ENCODE data around the gene HEXD. TPM values are rescaled to one million over a fixed set of nuclear protein-coding genes. Genes with fewer than 3 reads are reported as not detected.
"Not testable (repeated sequence)": the region's sequence is repeated elsewhere in the genome, so short reads cannot be mapped to it uniquely, and the experiment has no call there.

Gene HEXD
- total RNA-seq, 1 experiment from 2014 or later: 21.7 TPM

DNA sequence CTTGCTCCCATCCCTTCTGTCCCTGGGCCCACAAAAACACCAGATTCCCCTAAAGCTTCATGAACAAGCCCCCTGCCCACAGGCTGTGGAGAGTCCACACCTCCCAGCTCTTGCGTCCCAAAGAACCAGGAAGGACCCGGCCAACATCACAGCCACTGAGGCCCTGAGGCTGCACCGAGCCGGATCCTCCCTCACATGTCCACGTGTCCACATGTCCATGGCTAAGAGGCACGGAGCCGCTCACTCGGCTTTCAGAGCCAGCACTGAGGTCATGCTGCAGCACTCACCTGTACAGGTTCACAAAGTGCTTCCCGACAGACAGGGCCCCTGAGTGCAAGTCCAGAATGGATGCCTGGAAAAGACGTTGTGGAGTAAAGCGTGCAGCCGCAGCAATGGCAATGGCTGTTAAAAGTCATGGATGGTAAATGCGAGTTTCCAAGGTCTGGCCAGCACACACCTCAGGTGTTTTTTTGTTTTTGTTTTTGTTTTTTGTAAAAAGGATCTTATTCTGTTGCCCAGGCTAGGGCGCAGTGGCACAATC is 11.9 kb upstream of the HEXD start:
- no peak for DNase-seq
- Histone ChIP-seq H3K36me3 (ENCODE audit: insufficient read depth, low read length) (no peaks in the 10 kb centered on the region), H3K4me1 (ENCODE audit: low read length) (no peaks in the 10 kb centered on the region)

DNA sequence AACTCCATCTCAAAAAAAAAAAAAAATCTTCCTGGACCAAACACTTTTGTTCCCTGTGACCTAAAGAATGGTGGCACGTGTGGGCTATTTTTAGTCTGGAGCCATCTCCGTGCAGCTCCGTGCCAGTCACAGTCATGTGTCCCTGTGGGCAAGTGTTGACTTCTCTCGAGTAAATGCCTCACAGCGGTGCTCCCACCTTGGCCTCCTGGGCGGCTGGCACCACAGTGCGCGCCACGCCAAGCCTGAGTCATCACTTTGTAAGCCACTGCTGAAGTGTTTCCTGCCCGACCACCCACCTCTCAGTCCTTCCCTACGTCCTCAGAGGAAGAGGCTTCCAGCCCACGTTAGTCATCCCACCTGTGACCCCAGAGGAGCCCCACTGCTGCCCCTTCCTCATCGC is 10.9 kb upstream of the HEXD start:
- H3K4me1 ChIP-seq (ENCODE audit: low read length): no peaks in the 10 kb centered on the region
- H3K27me3 ChIP-seq (ENCODE audit: low read length): no peaks in the 10 kb centered on the region
- H3K36me3 ChIP-seq (ENCODE audit: insufficient read depth, low read length): no peaks in the 10 kb centered on the region
- no peak overlapping the region for H3K9ac ChIP-seq (ENCODE audit: low read length)
- H3K4me2 ChIP-seq (ENCODE audit: low read depth, low read length, poor library complexity, severe bottlenecking): no peak overlapping the region
- DNase-seq: no peak
- H2AFZ ChIP-seq (ENCODE audit: low read length): no peak overlapping the region
- H3K27ac ChIP-seq (ENCODE audit: low read length): no peak overlapping the region
- no peaks in the 10 kb centered on the region for H3K79me2 ChIP-seq (ENCODE audit: low read length)
- H3K9me2 ChIP-seq (replicated peaks; ENCODE audit: insufficient read depth, low read length): no peaks in the 10 kb centered on the region
- no peak overlapping the region for H3K4me3 ChIP-seq (ENCODE audit: low read length)
- H4K20me1 ChIP-seq (ENCODE audit: insufficient read depth, low read depth, low read length): no peaks in the 10 kb centered on the region
- no peaks in the 10 kb centered on the region for H3K9me3 ChIP-seq (ENCODE audit: low read length)

More for the DNA sequence above, 11.9 kb upstream of the HEXD start:
- H2AFZ ChIP-seq (ENCODE audit: low read length): no peak overlapping the region
- no peak overlapping the region for H3K4me2 ChIP-seq (ENCODE audit: low read depth, low read length, poor library complexity, severe bottlenecking)
- no peaks in the 10 kb centered on the region for H3K79me2 ChIP-seq (ENCODE audit: low read length)
- no peaks in the 10 kb centered on the region for H4K20me1 ChIP-seq (ENCODE audit: insufficient read depth, low read depth, low read length)
- no peak overlapping the region for H3K27ac ChIP-seq (ENCODE audit: low read length)
- no peaks in the 10 kb centered on the region for H3K9me3 ChIP-seq (ENCODE audit: low read length)
- no peak overlapping the region for H3K9ac ChIP-seq (ENCODE audit: low read length)
- no peaks in the 10 kb centered on the region for H3K27me3 ChIP-seq (ENCODE audit: low read length)
- H3K9me2 ChIP-seq (replicated peaks; ENCODE audit: insufficient read depth, low read length): no peaks in the 10 kb centered on the region
- H3K4me3 ChIP-seq (ENCODE audit: low read length): no peak overlapping the region

DNA sequence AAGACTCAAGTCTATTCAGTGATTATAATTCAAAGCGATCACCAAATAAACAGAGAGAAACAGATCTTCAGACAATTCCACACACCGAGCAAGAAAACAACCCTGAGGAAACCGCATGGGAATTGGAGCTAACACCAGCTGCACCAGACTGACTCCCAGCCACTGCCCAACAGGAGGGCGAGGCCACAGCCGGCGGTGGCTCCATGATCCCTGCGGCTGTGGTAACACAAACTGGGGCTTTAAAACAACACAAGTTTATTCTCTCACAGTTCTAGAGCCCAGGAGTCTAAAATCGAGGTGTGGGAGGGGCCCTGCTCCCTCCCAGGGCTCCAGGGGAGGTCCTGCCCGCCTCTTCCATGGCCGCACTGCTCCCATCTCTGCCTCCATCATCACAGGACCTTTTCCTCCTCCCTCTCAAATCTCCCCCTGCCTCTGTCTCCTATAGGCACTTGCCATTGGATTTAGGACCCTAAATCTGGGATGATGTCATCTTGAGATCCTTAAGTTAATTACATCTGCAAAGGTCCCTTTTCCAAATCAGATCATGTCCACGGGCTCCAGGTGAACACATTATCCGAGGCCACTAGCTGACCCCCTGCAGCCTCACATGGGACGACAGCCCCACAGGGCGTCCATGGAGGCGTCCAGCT is 9.7 kb upstream of the HEXD start:
- H3K79me2 ChIP-seq (ENCODE audit: low read length): no peaks in the 10 kb centered on the region
- H3K9ac ChIP-seq (ENCODE audit: low read length): no peak overlapping the region
- no peak overlapping the region for H3K4me3 ChIP-seq (ENCODE audit: low read length)
- no peak overlapping the region for H3K4me2 ChIP-seq (ENCODE audit: low read depth, low read length, poor library complexity, severe bottlenecking)
- no peaks in the 10 kb centered on the region for H3K4me1 ChIP-seq (ENCODE audit: low read length)
- H4K20me1 ChIP-seq (ENCODE audit: insufficient read depth, low read depth, low read length): no peaks in the 10 kb centered on the region
- no peak overlapping the region for H3K27ac ChIP-seq (ENCODE audit: low read length)
- no peaks in the 10 kb centered on the region for H3K9me3 ChIP-seq (ENCODE audit: low read length)
- no peak for DNase-seq
- no peaks in the 10 kb centered on the region for H3K9me2 ChIP-seq (replicated peaks; ENCODE audit: insufficient read depth, low read length)
- H2AFZ ChIP-seq (ENCODE audit: low read length): no peak overlapping the region
- no peaks in the 10 kb centered on the region for H3K27me3 ChIP-seq (ENCODE audit: low read length)
- no peaks in the 10 kb centered on the region for H3K36me3 ChIP-seq (ENCODE audit: insufficient read depth, low read length)

DNA sequence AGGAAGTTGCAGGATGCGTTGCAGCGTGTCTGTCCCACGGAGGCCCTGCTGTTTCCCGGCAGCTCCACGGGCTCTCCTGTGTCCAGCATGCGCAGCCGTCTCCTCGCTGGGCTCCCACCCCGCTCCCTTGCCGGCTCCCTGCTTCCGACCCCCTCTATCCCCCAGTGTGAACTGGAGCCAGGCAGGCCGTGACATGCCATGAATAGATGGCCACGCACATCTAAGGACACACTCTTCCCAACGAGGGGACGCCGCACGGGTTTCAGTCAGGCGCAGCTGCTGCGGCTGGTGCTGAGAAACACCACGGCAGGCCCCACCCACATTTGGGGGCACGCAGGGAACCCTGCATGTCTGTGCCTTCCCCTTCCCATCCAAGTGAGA is 9.2 kb upstream of the HEXD start:
- H3K36me3 ChIP-seq (ENCODE audit: insufficient read depth, low read length): no peaks in the 10 kb centered on the region
- no peaks in the 10 kb centered on the region for H4K20me1 ChIP-seq (ENCODE audit: insufficient read depth, low read depth, low read length)
- H3K4me3 ChIP-seq (ENCODE audit: low read length): no peak overlapping the region
- H3K79me2 ChIP-seq (ENCODE audit: low read length): no peaks in the 10 kb centered on the region
- H3K4me1 ChIP-seq (ENCODE audit: low read length): no peaks in the 10 kb centered on the region
- DNase-seq: no peak
- no peak overlapping the region for H2AFZ ChIP-seq (ENCODE audit: low read length)
- H3K9ac ChIP-seq (ENCODE audit: low read length): no peak overlapping the region
- H3K27ac ChIP-seq (ENCODE audit: low read length): no peak overlapping the region
- no peaks in the 10 kb centered on the region for H3K27me3 ChIP-seq (ENCODE audit: low read length)
- H3K9me2 ChIP-seq (replicated peaks; ENCODE audit: insufficient read depth, low read length): no peaks in the 10 kb centered on the region
- H3K4me2 ChIP-seq (ENCODE audit: low read depth, low read length, poor library complexity, severe bottlenecking): no peak overlapping the region
- H3K9me3 ChIP-seq (ENCODE audit: low read length): no peaks in the 10 kb centered on the region

DNA sequence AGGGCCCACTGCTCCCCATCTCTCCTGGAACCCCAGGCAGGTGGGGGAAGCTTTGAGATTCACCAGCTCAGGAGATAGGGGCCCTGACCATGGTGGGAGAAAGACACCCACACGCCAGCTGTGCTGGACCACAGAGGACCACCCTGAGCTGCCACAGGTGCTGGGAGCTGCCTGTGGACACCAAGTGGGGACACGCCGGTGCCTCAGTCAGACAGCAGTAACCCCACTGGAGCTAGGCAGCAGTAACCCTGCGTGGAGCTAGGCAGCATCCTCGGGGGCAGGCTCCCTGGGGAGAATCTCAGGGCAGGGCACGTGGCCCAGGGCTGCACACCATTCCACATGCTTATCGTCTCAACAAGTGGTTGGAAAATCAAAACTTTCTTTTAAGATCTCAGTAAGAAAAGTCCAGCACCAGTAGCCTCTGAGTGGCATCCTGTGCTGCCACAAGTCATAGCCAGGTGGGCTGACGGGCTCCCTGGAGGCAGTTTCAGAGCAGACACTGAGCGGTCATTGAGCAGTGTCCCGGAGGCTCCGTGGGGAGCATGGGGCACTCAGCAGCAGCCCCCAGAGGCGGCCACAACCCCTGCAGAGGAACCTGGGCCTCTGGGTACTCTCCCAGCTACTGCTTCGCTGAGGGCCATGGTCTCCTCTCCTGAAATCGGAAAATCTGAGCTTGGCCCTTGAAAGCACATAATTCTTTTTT is 8.0 kb upstream of the HEXD start:
- H3K27ac ChIP-seq (ENCODE audit: low read length): no peak overlapping the region

DNA sequence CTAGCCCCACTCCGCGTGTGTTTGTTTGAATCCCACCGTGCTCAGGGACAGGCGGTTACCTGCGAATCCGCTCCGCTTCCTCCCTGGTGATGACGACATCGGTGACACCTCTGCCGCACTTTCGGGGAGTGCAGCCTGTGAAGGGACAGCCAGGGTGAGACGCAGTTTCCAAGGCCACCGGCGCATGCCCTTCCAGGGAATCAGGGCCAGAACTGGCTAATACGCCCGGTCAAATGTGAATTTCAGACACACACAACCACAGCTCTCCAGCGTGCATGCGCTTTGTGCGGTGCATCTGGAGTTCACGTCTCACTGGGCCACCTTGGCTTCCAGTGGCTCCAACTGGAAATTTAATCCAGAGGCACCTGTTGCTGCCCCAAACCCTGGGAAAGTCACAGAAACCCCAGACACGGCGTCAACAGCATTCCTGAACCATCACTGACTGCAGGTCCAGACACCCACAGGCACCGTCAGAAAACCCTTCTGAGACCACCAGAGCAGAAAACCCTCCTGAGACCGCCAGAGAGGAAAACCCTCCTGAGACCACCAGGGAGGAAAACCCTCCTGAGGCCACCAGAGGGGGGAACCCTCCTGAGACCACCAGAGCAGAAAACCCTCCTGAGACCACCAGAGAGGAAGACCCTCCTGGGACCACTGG is 6.6 kb upstream of the HEXD start:
- H3K4me1 ChIP-seq (ENCODE audit: low read length): no peaks in the 10 kb centered on the region
- no peak overlapping the region for H3K27ac ChIP-seq (ENCODE audit: low read length)
- H3K79me2 ChIP-seq (ENCODE audit: low read length): no peaks in the 10 kb centered on the region
- H3K4me2 ChIP-seq (ENCODE audit: low read depth, low read length, poor library complexity, severe bottlenecking): no peak overlapping the region
- no peaks in the 10 kb centered on the region for H3K9me2 ChIP-seq (replicated peaks; ENCODE audit: insufficient read depth, low read length)
- no peak overlapping the region for H2AFZ ChIP-seq (ENCODE audit: low read length)
- peaks cover 9% of the 10 kb centered on the region; the same call in 1 of the 2 replicates for H4K20me1 ChIP-seq (ENCODE audit: insufficient read depth, low read depth, low read length)
- H3K27me3 ChIP-seq (ENCODE audit: low read length): no peaks in the 10 kb centered on the region
- no peaks in the 10 kb centered on the region for H3K36me3 ChIP-seq (ENCODE audit: insufficient read depth, low read length)
- H3K9me3 ChIP-seq (ENCODE audit: low read length): no peaks in the 10 kb centered on the region
- no peak overlapping the region for H3K9ac ChIP-seq (ENCODE audit: low read length)
- DNase-seq: no peak
- no peak overlapping the region for H3K4me3 ChIP-seq (ENCODE audit: low read length)

More for the DNA sequence above, 8.0 kb upstream of the HEXD start:
- H3K9me2 ChIP-seq (replicated peaks; ENCODE audit: insufficient read depth, low read length): no peaks in the 10 kb centered on the region
- H3K9me3 ChIP-seq (ENCODE audit: low read length): no peaks in the 10 kb centered on the region
- DNase-seq: no peak
- no peaks in the 10 kb centered on the region for H3K4me1 ChIP-seq (ENCODE audit: low read length)
- H3K27me3 ChIP-seq (ENCODE audit: low read length): no peaks in the 10 kb centered on the region
- H3K79me2 ChIP-seq (ENCODE audit: low read length): no peaks in the 10 kb centered on the region
- H4K20me1 ChIP-seq (ENCODE audit: insufficient read depth, low read depth, low read length): peaks cover 1% of the 10 kb centered on the region; the same call in 1 of the 2 replicates
- no peak overlapping the region for H2AFZ ChIP-seq (ENCODE audit: low read length)
- H3K9ac ChIP-seq (ENCODE audit: low read length): no peak overlapping the region
- H3K4me2 ChIP-seq (ENCODE audit: low read depth, low read length, poor library complexity, severe bottlenecking): no peak overlapping the region
- H3K4me3 ChIP-seq (ENCODE audit: low read length): no peak overlapping the region
- no peaks in the 10 kb centered on the region for H3K36me3 ChIP-seq (ENCODE audit: insufficient read depth, low read length)

DNA sequence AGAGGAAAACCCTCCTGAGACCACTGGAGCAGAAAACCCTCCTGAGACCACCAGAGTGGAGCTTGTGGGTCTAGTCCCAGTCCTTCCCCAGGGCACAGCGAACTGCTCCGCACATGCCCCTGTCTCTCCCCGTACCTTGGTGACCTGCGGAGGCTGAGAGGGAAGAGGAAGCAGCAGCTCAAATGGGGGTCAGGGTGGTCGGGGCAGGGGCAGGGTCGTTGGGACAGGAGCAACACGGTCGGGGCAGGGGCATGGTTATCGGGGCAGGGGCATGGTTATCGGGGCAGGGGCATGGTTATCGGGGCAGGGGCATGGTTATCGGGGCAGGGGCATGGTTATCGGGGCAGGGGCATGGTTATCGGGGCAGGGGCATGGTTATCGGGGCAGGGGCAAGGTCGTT is 6.1 kb upstream of the HEXD start:
- H3K4me2 ChIP-seq (ENCODE audit: low read depth, low read length, poor library complexity, severe bottlenecking); H2AFZ ChIP-seq (ENCODE audit: low read length); H3K36me3 ChIP-seq (ENCODE audit: insufficient read depth, low read length); H3K79me2 ChIP-seq (ENCODE audit: low read length); H3K9ac ChIP-seq (ENCODE audit: low read length); H3K27me3 ChIP-seq (ENCODE audit: low read length); H3K4me1 ChIP-seq (ENCODE audit: low read length); H3K9me2 ChIP-seq (replicated peaks; ENCODE audit: insufficient read depth, low read length); H3K27ac ChIP-seq (ENCODE audit: low read length); H3K4me3 ChIP-seq (ENCODE audit: low read length); H3K9me3 ChIP-seq (ENCODE audit: low read length); DNase-seq: not testable (repeated sequence)
- H4K20me1 ChIP-seq (ENCODE audit: insufficient read depth, low read depth, low read length): peaks cover 10% of the 10 kb centered on the region; the same call in 1 of the 2 replicates

Measured in Karpas-422 (cell line).